Activated CD4-positive, alpha-beta T cell treated with anti-CD3 and anti-CD28 coated beads, Interleukin-2, Interleukin-4, amounts not matched to agents 100 ng/mL and 50 ng/mL, durations not matched to agents 16 hours and 8 hours (primary cell): Measurements from ENCODE around the gene FOXL3.

Source experiments
- DNase-seq: peaks from one replicate; pipeline ENCODE4 v3.0.0-alpha.2; 2020; ENCODE audit warnings: low spot score

Gene FOXL3

GRCh38 chr7:338295-339061 lies 48.5 kb downstream of the FOXL3 start:
- no peak for DNase-seq

- DNase-seq = no peak
These were observed 49.0 kb downstream of the FOXL3 start for GRCh38 chr7:339062-339342.

DNA sequence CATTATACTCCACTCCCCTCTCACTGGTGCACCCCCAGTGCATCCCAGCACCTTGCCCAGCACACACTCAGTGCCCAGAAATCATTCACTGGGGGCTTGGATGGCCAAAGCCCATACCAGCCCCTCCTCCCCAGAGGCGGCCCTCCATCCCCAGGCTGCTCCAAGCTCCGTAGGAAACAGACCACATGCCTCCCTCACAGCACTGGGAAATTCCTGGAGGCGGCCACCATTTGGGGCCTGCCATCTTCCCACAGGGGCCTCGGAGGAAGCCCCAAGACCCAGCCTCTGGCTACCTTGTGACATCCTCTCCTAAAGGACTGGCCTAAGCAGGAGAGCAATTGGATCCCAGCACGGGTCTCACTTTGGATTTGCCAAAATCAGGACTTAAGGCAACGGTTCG lies 49.7 kb downstream of the FOXL3 start:
- no peak for DNase-seq

DNA sequence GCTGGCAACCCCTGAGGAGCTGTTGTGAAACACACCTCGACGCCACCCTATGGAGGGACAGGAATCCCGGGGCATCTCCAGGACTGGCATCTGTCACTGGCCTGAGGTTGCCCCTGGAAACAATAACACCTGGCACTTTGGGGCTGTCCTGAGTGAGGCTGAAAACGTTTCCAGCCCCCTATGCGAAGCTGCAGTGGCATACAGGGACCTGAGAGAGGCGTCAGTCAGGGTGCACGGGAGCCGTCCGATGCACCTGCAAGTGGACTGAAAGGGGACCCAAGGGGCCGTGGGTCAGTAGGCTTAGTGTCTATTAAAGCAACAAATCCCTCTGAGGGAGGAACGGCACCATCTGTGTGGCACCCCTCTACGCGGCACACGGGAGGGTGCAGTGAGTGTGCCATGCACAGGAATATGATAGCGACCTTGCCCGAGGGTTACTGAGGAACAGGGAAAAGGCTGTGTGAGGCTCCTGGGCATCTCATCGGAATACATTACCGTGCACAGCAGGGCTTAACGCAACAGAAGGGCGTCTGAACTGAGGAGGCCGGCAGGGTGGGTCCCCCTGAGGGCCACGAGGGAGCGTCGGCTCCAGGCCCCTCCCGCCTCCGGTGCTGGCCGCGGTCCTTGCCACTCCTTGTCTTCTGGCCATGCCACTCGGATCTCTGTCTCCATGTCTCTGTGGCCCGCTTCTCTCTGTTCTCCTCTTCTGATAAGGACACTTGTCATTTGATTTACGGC lies 50.4 kb downstream of the FOXL3 start:
- DNase-seq = no peak
